ENCODE measurements around the gene TBPL2.
A peak's percentile ranks its signal among the peaks of the same experiment; 100 is the strongest.
"Not testable (repeated sequence)": the region's sequence is repeated elsewhere in the genome, so short reads cannot be mapped to it uniquely, and the experiment has no call there.

The TBPL2 gene

DNA sequence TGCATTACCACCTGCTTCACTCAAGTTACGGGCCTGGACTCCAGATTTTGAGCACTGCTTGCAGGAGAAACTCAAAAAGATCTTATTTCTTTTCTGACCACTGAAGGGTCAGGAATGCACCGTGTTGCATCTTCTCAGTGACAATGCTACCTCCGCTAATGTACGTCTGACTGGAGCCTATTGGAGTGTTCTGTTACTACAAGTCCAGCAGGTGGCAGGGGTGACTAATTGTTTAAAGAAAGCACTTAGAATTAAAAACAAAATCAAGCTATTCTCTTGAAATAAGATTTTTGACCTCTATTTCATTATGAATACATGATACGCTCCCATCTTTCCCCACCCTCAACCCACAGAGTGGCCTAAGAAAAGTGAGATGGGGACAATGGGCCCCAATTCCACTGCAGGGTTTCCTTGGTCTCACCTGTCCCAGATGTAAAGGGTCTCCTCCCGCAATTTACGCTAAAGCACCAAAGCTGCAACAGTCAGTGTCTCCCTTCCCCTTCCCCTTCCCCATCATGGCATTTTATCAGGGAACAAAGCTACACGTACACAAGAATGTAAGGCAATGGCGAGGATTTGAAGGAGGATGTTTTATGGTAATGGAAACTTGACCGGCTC lies 2.2 kb downstream of the TBPL2 start:
- no peak for DNase-seq

GRCh38 chr14:55436931-55437330 lies 3.5 kb downstream of the TBPL2 start:
- DNase-seq, result no peak

DNA sequence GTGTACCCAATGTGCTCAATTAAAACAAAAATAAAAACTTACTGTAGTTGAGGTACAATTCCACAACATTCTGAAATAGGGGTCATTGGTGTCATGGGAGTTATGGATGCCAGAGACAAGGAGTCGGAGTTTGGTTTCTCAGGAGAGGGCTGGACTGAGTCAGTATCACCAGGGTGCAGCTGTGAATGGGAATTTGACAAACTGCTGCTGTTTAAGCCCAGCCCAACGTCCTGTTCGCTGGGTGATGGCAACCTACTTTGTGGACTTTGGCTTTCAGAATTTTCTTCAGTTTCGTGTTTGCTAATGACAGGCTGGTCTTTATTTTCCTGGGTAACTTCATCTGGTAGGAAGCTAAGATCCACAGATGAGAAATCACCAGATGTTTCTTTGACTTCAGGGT lies 3.9 kb downstream of the TBPL2 start:
- no peak for DNase-seq

- DNase-seq, result no peak
Measured at GRCh38 chr14:55434805-55435174, 5.6 kb downstream of the TBPL2 start.

- no peak for DNase-seq
Measured at GRCh38 chr14:55433880-55434804, 6.3 kb downstream of the TBPL2 start.

DNA sequence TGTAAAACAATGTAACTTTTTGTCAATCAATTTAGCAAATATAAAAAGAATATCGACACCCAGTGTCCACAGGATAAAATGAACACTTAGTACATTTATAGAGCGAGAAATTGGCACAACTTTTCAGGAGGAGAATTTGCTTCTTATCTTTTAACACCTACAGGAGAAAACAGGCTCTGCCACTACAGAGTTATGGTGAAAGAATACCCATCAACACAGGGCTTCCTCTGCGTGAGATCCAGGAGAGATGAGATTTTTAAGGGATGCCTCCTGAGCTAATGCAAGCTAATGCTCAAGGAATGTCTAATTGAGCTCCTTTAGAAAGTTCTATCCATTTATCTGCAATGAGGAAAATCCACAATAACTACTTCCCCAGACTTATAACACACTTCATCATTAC lies 7.8 kb downstream of the TBPL2 start:
- no peak for DNase-seq

DNA sequence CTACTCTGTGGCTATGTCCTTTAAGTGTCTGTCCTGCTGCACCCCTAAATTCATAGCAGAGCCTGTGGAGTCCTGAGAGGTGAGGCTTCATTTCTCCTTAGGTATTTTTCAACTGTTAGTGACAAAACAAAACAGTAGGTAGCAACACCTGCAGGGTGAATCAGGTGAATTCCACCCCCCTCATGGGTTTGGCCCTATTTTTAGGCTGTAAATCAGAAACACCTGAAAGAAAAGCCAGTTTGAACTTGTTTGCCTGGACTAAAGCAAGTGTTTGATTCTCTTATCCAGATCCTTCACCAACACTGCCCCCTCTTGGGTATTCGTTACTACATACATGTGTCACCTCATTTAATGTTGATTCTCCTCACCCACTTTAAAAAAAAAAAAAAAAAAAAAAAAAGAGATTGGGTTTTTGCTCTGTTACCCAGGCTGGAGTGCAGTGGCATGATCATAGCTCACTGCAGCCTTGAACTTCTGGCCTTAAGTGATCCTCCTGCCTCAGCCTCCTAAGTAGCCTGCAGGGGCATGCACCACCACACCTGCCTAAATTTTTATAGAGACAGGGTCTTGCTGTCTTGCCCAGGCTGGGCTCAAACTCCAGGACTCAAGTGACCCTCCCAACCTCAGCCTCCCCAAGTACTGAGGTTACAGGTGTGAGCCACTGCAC lies 10.3 kb downstream of the TBPL2 start:
- no peak for DNase-seq

GRCh38 chr14:55427439-55427838 lies 13.0 kb downstream of the TBPL2 start:
- no peak for DNase-seq

- DNase-seq, result no peak
Measured at GRCh38 chr14:55426891-55427290, 13.5 kb downstream of the TBPL2 start.

DNA sequence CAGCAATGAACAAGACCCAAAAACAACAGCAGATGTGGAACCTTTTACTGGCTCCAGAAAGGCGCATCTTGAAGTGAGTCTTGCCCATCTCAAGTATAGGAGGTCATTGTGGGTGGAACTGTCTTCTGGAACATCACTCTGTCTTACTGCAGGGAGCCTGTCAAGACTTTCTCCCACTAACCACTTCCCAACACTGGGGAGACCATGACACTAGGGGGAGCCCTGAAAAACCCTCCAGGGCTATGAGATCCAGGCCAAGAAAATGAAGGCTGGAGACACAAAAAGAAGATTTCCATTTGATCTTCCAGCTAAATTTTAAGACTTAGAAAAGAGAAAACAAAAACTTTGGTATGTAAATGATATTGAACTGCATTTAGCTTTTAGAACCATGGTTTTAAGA lies 15.3 kb downstream of the TBPL2 start:
- DNase-seq, result no peak

GRCh38 chr14:55423969-55424368 lies 16.4 kb downstream of the TBPL2 start:
- DNase-seq, result no peak

- DNase-seq, result not testable (repeated sequence)
Measured at GRCh38 chr14:55422338-55422737, 18.1 kb downstream of the TBPL2 start.

DNA sequence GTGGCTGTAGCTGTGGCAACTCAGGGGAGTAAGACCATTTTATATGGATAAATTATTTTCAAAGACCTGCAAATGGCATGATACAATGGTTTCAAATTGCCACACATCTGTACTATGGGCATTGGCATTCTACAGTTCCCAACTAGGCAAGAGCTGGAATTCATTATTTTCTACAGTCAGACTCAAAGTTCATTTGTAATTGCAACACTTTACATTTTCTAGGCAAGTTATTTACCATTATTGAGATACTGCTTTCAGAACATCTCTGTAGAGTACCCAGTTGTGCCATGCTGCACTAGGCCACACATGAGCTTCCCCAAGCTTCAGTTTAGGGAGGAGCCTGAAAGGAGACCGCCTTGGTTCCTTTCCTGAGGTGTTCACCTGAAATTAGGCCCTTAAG lies 20.8 kb downstream of the TBPL2 start:
- DNase-seq, result no peak

GRCh38 chr14:55418411-55418810 lies 22.0 kb downstream of the TBPL2 start:
- no peak for DNase-seq

DNA sequence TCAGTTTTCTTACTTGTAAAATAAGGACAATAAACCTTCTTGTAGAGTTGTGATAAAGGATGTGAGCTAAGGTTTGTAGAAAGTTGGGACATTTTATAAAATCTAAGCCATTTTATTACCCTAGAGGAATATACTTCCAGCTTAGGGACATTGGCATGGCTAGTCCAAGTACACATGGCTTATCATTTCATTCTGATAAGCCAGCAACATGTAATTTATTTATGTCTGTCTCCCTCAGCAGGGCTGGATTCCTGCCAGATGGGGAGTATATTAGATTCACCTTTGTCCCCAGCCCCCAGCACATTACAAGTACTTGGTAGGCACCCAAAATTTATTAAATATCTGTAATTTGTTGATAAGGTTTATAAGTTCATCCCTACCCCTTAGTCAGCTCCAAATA lies 22.5 kb downstream of the TBPL2 start:
- no peak for DNase-seq

- no peak for DNase-seq
Measured at GRCh38 chr14:55416866-55417265, 23.6 kb downstream of the TBPL2 start.

DNA sequence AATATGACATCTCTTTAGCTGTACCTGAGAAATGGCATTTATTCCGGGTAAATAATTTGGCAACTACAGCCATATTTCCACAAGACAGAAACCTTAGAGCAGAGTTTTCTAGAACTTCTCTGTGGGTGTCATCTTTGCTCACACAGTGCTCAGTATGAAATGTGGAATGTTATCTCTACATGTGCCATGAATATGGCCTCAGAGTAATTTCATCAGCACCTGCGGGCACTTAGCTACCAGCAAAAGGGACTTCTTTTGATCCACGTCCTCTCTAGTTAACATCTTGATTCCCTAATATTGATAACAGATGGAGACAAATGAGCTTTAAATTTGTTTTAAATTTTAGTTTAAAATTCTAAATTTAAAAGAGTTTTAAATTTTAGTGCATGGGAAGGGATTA lies 25.9 kb downstream of the TBPL2 start:
- no peak for DNase-seq

DNA sequence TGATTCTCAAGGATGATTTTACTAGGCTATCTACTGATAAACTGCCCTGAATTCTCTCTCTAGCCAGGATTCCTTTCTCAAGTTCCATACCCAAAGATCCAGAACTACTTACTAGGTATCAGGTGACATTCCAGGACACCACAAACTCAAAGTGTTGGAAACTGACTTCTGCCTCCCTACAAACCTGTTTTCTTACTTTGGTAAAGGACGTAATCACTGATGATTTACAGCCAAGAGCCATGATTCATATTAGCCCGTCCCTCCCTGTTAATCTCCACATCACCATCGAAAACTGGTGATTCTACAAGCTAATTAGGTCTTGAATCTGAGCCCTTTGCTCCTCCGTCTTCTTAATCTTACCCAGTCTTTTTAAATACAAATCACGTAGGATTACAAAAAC lies 27.7 kb downstream of the TBPL2 start:
- DNase-seq, result no peak

DNA sequence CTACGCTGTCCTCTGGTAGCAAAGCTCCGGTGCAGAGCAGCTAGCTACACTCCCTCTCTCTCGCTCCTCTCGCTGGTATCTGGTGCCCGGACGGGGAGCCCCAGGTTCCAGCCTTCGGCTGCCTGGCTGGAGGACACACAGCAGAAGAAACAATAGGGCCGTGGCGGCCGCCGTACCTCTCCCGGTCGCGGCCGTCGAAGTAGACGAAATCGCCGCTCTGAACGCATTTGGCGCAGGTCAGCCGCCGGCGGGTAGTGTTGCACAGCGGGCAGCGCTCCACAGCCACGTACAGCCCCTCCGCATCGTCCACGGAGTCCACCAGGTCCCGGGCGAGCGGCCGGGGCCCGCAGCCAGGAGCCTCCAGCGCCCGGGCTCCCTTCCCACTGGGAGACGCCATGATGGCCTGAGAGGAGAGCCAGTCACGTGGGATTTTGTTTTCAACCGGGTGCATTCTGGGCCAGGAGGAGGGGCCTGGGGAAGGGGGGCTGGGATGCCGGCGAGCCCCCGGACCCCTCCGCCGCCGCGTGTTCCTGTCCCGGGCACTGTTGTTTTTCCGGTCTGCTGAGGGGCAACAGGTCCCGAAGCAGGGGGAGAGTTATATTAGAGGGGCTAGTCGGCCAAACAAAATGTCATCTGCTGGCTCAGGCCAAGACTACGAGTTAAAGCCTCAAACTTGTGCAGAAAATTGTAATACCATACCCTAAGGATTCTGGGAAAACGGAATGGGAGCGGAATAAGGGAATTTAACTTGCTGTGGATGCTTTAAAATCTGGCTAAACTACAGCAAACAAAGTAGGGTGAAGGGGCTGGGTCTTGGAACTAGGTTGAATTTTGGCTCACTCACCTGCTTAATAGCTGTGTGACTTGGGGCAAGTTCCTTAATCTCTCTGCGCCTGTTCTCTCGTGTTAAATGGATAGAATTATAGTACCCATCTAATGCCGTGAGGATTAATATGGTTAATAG lies 28.7 kb downstream of the TBPL2 start, which contains the start of gene ATG14:
ATG14 (minus strand) TSS at position 405 of the 964 bp plus-strand sequence; CDS start at position 397, 8 bp downstream.
- DNase-seq, result peak; percentile 54

- DNase-seq, result no peak
Measured at GRCh38 chr14:55410876-55411275, 29.5 kb downstream of the TBPL2 start.

DNA sequence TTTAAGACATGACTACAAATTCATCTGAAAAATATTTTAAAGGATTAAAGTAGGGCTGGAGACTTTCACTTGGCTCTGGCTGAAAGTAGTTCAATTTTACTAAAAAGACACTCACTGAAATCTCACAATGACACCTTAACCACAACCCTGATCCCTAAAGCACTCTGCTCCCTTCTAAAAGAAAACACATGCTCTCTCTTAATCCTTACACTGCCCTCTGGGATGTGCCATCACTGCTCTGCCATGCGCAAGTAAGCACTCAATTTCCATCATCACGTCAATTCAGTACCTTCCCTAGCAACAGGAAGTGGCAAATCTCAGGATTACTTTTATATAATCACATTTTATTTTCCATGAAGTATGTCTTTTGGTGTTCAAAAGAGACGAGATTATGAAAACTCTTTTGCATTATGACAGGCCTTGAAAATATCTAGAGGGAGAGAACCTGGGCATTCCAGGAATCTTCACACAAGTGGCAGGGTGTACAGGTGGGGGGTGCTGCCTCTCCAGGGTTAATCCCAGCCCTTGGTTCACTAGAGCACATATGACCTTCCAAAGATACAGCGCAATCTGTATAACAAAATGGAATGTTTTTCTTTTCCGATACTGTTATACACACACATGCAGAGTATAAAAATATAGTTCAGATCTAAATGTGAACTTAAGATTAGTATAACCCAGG lies 36.1 kb downstream of the TBPL2 start:
- DNase-seq, result no peak

GRCh38 chr14:55401751-55402150 lies 38.7 kb downstream of the TBPL2 start:
- DNase-seq, result no peak
